Esophagus muscularis mucosa (tissue), 3 donors: ENCODE measurements around the gene TSPAN5.
"Not testable (repeated sequence)": the region's sequence is repeated elsewhere in the genome, so short reads cannot be mapped to it uniquely, and the experiment has no call there.

Source experiments
- POLR2A ChIP-seq: fragments of 450-650 bp; IDR thresholded peaks from one replicate; pipeline ENCODE4 v1.6.1; 2017; ENCODE audit warnings: antibody characterized with exemption, moderate library complexity, mild to moderate bottlenecking, low read depth
- TF ChIP-seq, protein P1 (sequence below), 3 experiments: fragments of 200-600 bp in 2 of 3; fragments of 450-650 bp in 1 of 3; sonication (generic) in 2 of 3; IDR thresholded peaks; one replicate each; pipeline ENCODE4 v1.5.1; 2017 to 2019; ENCODE audit warnings: antibody characterized with exemption in 3 of 3, mild to moderate bottlenecking in 2 of 3, moderate library complexity in 1 of 3

DNA sequence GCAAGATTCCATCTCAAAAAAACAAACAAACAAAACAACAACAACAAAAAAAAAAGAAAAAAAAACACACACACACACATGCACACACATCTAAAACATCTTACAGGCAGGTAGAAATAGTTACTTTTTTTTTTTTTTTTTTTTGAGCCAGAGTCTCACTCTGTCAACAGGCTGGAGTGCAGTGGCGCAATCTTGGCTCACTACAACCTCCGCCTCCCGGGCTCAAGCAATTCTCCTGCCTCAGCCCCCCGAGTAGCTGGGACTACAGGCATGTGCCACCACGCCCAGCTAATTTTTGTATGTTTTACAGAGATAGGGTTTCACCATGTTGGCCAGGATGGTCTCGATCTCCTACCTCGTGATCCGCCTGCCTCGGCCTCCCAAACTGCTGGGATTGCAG, 201.0 kb downstream of the TSPAN5 start:
- TF ChIP-seq, protein P1, sequence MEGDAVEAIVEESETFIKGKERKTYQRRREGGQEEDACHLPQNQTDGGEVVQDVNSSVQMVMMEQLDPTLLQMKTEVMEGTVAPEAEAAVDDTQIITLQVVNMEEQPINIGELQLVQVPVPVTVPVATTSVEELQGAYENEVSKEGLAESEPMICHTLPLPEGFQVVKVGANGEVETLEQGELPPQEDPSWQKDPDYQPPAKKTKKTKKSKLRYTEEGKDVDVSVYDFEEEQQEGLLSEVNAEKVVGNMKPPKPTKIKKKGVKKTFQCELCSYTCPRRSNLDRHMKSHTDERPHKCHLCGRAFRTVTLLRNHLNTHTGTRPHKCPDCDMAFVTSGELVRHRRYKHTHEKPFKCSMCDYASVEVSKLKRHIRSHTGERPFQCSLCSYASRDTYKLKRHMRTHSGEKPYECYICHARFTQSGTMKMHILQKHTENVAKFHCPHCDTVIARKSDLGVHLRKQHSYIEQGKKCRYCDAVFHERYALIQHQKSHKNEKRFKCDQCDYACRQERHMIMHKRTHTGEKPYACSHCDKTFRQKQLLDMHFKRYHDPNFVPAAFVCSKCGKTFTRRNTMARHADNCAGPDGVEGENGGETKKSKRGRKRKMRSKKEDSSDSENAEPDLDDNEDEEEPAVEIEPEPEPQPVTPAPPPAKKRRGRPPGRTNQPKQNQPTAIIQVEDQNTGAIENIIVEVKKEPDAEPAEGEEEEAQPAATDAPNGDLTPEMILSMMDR (IDR thresholded peaks at IDR 0.05): not testable (repeated sequence)
- TF ChIP-seq POLR2A: not testable (repeated sequence)
